ENCODE data around the gene CHMP4B.

CHMP4B gene

DNA sequence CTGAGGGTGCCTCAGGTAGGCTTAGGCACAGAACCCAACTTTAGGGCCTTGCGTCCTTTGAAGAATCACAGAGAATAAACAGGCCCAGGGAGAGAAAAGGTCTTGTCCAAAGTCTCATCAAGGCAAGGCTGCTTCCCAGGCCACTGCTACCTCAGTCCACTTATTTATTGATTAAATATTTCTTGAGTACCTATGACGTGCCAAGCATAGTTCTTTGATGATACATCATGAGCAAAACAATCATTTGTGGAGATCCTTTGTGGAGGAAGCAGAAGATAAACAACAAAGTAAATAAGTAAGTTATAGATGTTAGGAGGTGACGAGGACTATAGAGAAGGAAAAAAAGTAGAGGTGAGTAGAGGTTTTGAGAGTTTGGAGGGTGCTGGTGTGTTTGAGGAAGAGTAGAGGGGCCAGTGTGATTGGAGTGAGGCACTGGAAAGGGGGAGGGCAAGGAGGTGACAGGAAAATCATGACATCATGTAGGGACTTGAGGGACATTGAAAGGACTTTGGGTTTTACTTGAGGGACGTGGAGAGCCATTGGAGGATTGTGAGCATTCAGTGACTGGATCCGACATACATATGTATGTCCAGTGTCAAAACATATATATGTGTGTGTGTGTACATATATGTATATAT lies 14.1 kb upstream of the CHMP4B start:
- TF ChIP-seq, protein P1, sequence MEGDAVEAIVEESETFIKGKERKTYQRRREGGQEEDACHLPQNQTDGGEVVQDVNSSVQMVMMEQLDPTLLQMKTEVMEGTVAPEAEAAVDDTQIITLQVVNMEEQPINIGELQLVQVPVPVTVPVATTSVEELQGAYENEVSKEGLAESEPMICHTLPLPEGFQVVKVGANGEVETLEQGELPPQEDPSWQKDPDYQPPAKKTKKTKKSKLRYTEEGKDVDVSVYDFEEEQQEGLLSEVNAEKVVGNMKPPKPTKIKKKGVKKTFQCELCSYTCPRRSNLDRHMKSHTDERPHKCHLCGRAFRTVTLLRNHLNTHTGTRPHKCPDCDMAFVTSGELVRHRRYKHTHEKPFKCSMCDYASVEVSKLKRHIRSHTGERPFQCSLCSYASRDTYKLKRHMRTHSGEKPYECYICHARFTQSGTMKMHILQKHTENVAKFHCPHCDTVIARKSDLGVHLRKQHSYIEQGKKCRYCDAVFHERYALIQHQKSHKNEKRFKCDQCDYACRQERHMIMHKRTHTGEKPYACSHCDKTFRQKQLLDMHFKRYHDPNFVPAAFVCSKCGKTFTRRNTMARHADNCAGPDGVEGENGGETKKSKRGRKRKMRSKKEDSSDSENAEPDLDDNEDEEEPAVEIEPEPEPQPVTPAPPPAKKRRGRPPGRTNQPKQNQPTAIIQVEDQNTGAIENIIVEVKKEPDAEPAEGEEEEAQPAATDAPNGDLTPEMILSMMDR (conservative IDR thresholded peaks at IDR 0.05), result no peak
- TF ChIP-seq ZFX (IDR thresholded peaks at IDR 0.05), result no peak
- H3K27ac ChIP-seq, result peak overlapping the region; percentile 52

DNA sequence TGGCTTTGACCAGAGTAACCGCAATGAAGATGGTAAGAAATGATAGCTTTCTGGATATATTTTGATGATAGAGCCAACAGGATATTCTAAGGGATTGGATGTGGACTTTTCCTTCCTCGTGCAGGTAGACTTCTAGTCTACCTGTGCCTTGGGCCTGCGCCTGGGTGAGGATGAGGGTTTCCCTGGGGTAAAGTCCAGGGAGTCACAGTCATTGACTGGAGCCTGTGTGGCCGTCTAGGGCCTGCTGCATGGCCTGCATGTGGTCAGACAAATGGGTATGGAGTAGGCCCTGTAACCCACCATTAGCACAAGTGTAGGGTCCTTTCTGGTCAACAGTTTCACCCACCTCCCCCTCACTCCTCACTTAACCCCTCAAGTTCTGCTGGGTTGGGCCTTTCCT lies 12.7 kb upstream of the CHMP4B start:
- TF ChIP-seq, protein P1 (conservative IDR thresholded peaks at IDR 0.05), result no peak
- no peak for TF ChIP-seq ZFX (IDR thresholded peaks at IDR 0.05)
- no peak overlapping the region for H3K27ac ChIP-seq

DNA sequence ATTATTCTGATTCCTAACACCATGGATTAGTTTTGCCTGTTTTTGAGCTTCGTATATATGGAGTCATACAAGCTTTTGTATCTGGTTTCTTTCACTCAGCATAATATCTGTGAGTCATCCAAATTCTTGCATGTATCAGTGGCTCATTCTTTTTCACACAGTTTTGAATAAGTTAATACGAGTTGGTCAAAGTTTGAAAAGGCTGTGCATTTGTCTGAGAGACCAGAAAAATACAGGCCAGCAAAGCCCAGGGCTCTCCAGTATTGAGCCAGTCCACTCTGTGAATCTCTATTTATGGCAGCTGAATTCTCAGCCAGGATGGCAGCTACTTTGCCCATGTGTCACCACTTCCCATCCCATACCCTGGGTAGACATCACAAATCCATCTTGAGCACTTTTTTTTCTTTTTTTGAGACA lies 7.2 kb upstream of the CHMP4B start:
- no peak overlapping the region for H3K27ac ChIP-seq
- no peak for TF ChIP-seq ZFX (IDR thresholded peaks at IDR 0.05)
- TF ChIP-seq, protein P1 (conservative IDR thresholded peaks at IDR 0.05), result no peak

DNA sequence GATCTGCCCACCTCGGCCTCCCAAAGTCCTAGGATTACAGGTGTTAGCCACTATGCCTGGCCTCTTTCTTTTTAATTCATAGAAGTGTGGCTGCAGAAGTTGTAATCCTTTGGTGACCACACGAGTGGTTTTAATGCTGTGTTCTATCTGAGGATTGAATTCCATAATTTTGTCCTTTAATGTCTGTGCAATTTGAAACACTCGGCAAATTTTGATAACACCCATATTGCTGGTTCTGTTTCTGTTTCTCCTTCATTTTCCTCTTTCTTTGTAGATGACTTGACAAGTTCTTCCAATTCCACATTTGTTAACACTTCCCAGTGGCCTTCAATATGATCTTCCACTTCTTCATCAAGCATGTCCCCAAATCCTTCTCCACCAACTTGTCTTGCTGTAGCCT lies 2.8 kb upstream of the CHMP4B start:
- H3K27ac ChIP-seq, result no peak overlapping the region
- TF ChIP-seq ZFX (IDR thresholded peaks at IDR 0.05), result no peak
- TF ChIP-seq, protein P1 (conservative IDR thresholded peaks at IDR 0.05), result no peak

DNA sequence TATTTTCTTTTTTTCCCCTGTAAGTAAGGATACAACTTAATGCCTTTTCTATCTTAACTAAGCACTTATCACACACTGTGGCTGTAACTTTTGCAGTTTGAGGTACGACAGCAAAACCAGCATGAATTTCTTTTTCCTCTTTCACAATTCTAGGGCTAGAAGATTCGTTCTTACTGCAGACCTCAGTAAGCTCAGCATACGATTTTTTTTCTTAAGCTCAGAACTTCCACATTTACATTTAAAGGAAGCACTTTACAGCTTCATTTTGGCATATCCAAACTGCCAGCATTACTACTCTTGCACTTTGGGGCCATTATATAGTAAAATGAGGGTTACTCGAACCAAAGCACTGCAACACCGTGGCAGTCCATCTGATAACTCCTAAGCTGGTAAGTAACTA lies 889 bp upstream of the CHMP4B start:
- no peak for TF ChIP-seq ZFX (IDR thresholded peaks at IDR 0.05)
- TF ChIP-seq, protein P1 (conservative IDR thresholded peaks at IDR 0.05), result no peak
- no peak overlapping the region for H3K27ac ChIP-seq

DNA sequence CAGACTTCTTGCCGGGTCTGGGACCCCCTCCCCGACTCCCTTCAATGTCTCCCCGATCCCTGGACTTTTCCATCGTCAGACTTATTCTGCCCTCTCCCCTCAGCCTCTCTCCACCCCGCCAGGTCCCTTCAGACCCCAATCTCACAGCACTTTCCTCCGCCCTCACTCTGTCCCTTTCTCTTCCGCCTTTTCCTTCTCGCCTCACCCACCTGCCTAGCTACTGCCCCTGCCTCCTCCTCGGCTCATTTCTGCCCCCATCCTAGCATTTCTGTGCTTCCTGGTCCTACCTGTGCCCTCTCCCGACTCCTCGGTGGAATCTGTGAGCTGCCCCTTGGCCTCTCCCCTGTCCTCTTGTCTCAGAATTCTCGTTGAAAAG lies 616 bp downstream of the CHMP4B start:
- TF ChIP-seq, protein P1 (conservative IDR thresholded peaks at IDR 0.05), result no peak
- TF ChIP-seq ZFX (IDR thresholded peaks at IDR 0.05), result no peak
- peak overlapping the region; percentile 89 for H3K27ac ChIP-seq

DNA sequence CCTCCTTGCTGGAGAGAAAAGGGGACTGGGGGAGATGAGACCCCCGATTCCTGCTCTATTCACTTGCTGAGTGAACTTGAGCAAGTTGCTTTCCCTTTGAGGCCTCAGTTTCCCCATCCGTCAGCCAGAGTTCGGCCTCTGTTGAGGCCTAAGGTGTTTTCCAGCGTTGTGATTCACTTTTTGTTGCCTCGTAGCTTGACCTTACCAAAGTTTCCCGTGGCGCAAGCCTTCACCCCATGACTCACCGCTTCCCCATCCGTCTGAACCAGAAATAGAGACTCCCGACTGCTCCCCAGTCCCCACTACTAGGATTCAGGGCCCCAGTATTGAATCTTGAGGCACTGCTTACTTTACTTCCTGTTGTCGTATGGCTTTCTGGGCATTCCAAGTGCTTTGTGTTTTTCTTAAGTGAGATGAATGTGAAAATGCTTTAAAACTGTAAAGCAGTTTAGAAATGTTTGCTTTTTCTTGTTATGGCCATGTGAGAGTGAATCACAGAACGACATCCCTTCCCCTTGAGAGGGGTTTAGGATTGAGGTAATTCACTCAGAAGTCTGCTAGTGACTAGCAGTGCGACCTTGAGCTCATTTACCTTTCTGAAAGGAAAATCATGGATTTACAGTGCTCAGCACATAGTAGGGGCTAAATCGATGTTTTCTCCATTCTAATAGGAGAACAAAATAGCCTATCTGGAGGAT lies 1.2 kb downstream of the CHMP4B start:
- peak overlapping the region; percentile 89 for H3K27ac ChIP-seq
- no peak for TF ChIP-seq ZFX (IDR thresholded peaks at IDR 0.05)
